Spinal cord (tissue), 10 donors: ENCODE results near the gene LRRC8D. TPM values are rescaled to one million over a fixed set of nuclear protein-coding genes. Genes with fewer than 3 reads are reported as not detected.

Source experiments
- DNase-seq, 6 donors: peaks; one replicate each; pipeline versions ENCODE4 v3.0.0 to v3.0.0-alpha.2; 2013 to 2015; ENCODE audit warnings: low spot score in 6 of 6, low read depth in 4 of 6
- H3K27ac ChIP-seq: one replicate; pipeline ENCODE4 v1.5.1; 2013; ENCODE audit warnings: low read depth, low read length, control low read depth
- H3K27me3 ChIP-seq: one replicate; pipeline ENCODE4 v1.6.1; 2013; ENCODE audit warnings: low read length; ENCODE audit not compliant: control insufficient read depth, insufficient read depth
- H3K36me3 ChIP-seq: one replicate; pipeline ENCODE4 v1.6.1; 2013; ENCODE audit warnings: low read length; ENCODE audit not compliant: control insufficient read depth, insufficient read depth
- H3K4me1 ChIP-seq: one replicate; pipeline ENCODE4 v1.6.1; 2013; ENCODE audit warnings: low read length; ENCODE audit not compliant: control insufficient read depth, insufficient read depth
- H3K4me3 ChIP-seq: one replicate; pipeline ENCODE4 v1.5.1; 2013; ENCODE audit warnings: low read depth, low read length, control low read depth
- H3K9me3 ChIP-seq: one replicate; pipeline ENCODE4 v1.6.1; 2013; ENCODE audit warnings: low read length; ENCODE audit not compliant: control insufficient read depth, insufficient read depth
- WGBS: methylation state at CpG from one replicate; pipeline ENCODE4 v1.1.5; 2013; ENCODE audit warnings: missing lambda C conversion rate; ENCODE audit not compliant: insufficient coverage; 5-methylcytosine and 5-hydroxymethylcytosine counted together
- polyA plus RNA-seq, 2 donors: library from polyadenylated mRNA; unstranded; fragments of 120-200 nt; gene quantifications; one replicate each; pipeline ENCODE4 v1.2.1, GENCODE V29; 2013; ENCODE audit not compliant: insufficient read length in 2 of 2
- total RNA-seq, 2 donors: library from RNA; depleted of rRNA in 1 of 2; stranded (reverse); fragments of 120-200 nt in 1 of 2; fragments of >200 nt in 1 of 2; gene quantifications; one replicate each; pipeline versions ENCODE4 v1.2.3 to v1.2.4, GENCODE V29; 2013 to 2014
- donor health status: healthy.

The LRRC8D gene
- total and polyA plus RNA-seq, 4 donors, result 29.3 to 49.2 (median 45.2) TPM

- Histone ChIP-seq H3K4me3 (no peak overlapping the region), H3K9me3 (no peaks in the 10 kb centered on the region), H3K4me1 (no peaks in the 10 kb centered on the region), H3K27ac (no peak overlapping the region), H3K27me3 (no peaks in the 10 kb centered on the region), H3K36me3 (no peaks in the 10 kb centered on the region)
- 80% methylated on average over 1 of the region's 2 CpGs for WGBS
- no peak for DNase-seq
These were observed 56.9 kb downstream of the LRRC8D start for GRCh38 chr1:89877756-89878155.

GRCh38 chr1:89878256-89878655, 57.4 kb downstream of the LRRC8D start:
- Histone ChIP-seq H3K27me3 (no peaks in the 10 kb centered on the region), H3K4me3 (no peak overlapping the region), H3K4me1 (no peaks in the 10 kb centered on the region), H3K27ac (no peak overlapping the region), H3K36me3 (no peaks in the 10 kb centered on the region), H3K9me3 (no peaks in the 10 kb centered on the region)
- DNase-seq, result no peak
- 100% methylated on average over 1 of the region's 1 CpG for WGBS

- H3K27ac ChIP-seq, result no peak overlapping the region
- no peaks in the 10 kb centered on the region for H3K27me3 ChIP-seq
- no CpG with 5 or more reads among the region's 1 CpG for WGBS
- H3K4me1 ChIP-seq, result no peaks in the 10 kb centered on the region
- H3K9me3 ChIP-seq, result no peaks in the 10 kb centered on the region
- no peaks in the 10 kb centered on the region for H3K36me3 ChIP-seq
- no peak overlapping the region for H3K4me3 ChIP-seq
- no peak for DNase-seq
These were observed 59.8 kb downstream of the LRRC8D start for GRCh38 chr1:89880679-89881078.

- H3K27me3 ChIP-seq, result no peaks in the 10 kb centered on the region
- no peak for DNase-seq
- no peak overlapping the region for H3K4me3 ChIP-seq
- no peak overlapping the region for H3K27ac ChIP-seq
- 88% methylated on average over 1 of the region's 1 CpG for WGBS
- no peaks in the 10 kb centered on the region for H3K36me3 ChIP-seq
- H3K4me1 ChIP-seq, result no peaks in the 10 kb centered on the region
- no peaks in the 10 kb centered on the region for H3K9me3 ChIP-seq
These were observed 60.7 kb downstream of the LRRC8D start for GRCh38 chr1:89881415-89882058.

- Histone ChIP-seq H3K4me1 (no peaks in the 10 kb centered on the region), H3K9me3 (no peaks in the 10 kb centered on the region), H3K36me3 (no peaks in the 10 kb centered on the region), H3K27me3 (no peaks in the 10 kb centered on the region), H3K4me3 (no peak overlapping the region), H3K27ac (no peak overlapping the region)
- DNase-seq, result no peak
- WGBS, result 84% methylated on average over 3 of the region's 6 CpGs
These were observed 61.7 kb downstream of the LRRC8D start for GRCh38 chr1:89882348-89883029.

- DNase-seq, result no peak
- WGBS, result 95% methylated on average over 3 of the region's 6 CpGs
- Histone ChIP-seq H3K27ac (no peak overlapping the region), H3K4me1 (no peaks in the 10 kb centered on the region), H3K9me3 (no peaks in the 10 kb centered on the region), H3K4me3 (no peak overlapping the region), H3K36me3 (no peaks in the 10 kb centered on the region), H3K27me3 (no peaks in the 10 kb centered on the region)
These were observed 62.2 kb downstream of the LRRC8D start for GRCh38 chr1:89883030-89883379.

GRCh38 chr1:89884718-89885596, 64.1 kb downstream of the LRRC8D start:
- no peaks in the 10 kb centered on the region for H3K4me1 ChIP-seq
- no peaks in the 10 kb centered on the region for H3K27me3 ChIP-seq
- H3K4me3 ChIP-seq, result no peak overlapping the region
- H3K36me3 ChIP-seq, result no peaks in the 10 kb centered on the region
- no peaks in the 10 kb centered on the region for H3K9me3 ChIP-seq
- no peak overlapping the region for H3K27ac ChIP-seq
- DNase-seq, result no peak
- 92% methylated on average over 2 of the region's 6 CpGs for WGBS

- DNase-seq, result no peak
- Histone ChIP-seq H3K9me3 (no peaks in the 10 kb centered on the region), H3K27ac (no peak overlapping the region), H3K4me1 (no peaks in the 10 kb centered on the region), H3K4me3 (no peak overlapping the region), H3K36me3 (no peaks in the 10 kb centered on the region), H3K27me3 (no peaks in the 10 kb centered on the region)
- WGBS, result no CpG with 5 or more reads among the region's 2 CpGs
These were observed 66.4 kb downstream of the LRRC8D start for GRCh38 chr1:89887270-89887669.

- H3K4me3 ChIP-seq, result no peak overlapping the region
- no CpG with 5 or more reads among the region's 1 CpG for WGBS
- H3K9me3 ChIP-seq, result no peaks in the 10 kb centered on the region
- H3K27ac ChIP-seq, result no peak overlapping the region
- no peak for DNase-seq
- H3K27me3 ChIP-seq, result no peaks in the 10 kb centered on the region
- no peaks in the 10 kb centered on the region for H3K36me3 ChIP-seq
- no peaks in the 10 kb centered on the region for H3K4me1 ChIP-seq
These were observed 66.9 kb downstream of the LRRC8D start for GRCh38 chr1:89887713-89888112.
